NK-92 (cell line): ENCODE data around the gene TTC28.
"Not testable (repeated sequence)": the region's sequence is repeated elsewhere in the genome, so short reads cannot be mapped to it uniquely, and the experiment has no call there.

Experiments
- DNase-seq: peaks from one replicate; lab custom pipeline; 2025; ENCODE audit not compliant: unreplicated experiment; lab: John Stamatoyannopoulos, UW

TTC28 gene

GRCh38 chr22:28116219-28116673, 563.4 kb downstream of the TTC28 start:
- no peak for DNase-seq

- no peak for DNase-seq
These were observed 564.2 kb downstream of the TTC28 start for GRCh38 chr22:28115426-28115825.

- no peak for DNase-seq
These were observed 567.0 kb downstream of the TTC28 start for GRCh38 chr22:28112548-28113043.

GRCh38 chr22:28112190-28112544, 567.5 kb downstream of the TTC28 start:
- no peak for DNase-seq

- DNase-seq, result no peak
These were observed 568.0 kb downstream of the TTC28 start for GRCh38 chr22:28111501-28112189.

- DNase-seq, result no peak
These were observed 570.8 kb downstream of the TTC28 start for GRCh38 chr22:28108851-28109250.

- no peak for DNase-seq
These were observed 573.0 kb downstream of the TTC28 start for GRCh38 chr22:28106617-28107016.

GRCh38 chr22:28105988-28106387, 573.7 kb downstream of the TTC28 start:
- no peak for DNase-seq

GRCh38 chr22:28105413-28105812, 574.2 kb downstream of the TTC28 start:
- DNase-seq, result no peak

- no peak for DNase-seq
These were observed 576.0 kb downstream of the TTC28 start for GRCh38 chr22:28103596-28103995.

GRCh38 chr22:28102151-28102812, 577.4 kb downstream of the TTC28 start:
- no peak for DNase-seq

- no peak for DNase-seq
These were observed 582.0 kb downstream of the TTC28 start for GRCh38 chr22:28097627-28098026.

- no peak for DNase-seq
These were observed 583.5 kb downstream of the TTC28 start for GRCh38 chr22:28096161-28096560.

- DNase-seq, result no peak
These were observed 584.1 kb downstream of the TTC28 start for GRCh38 chr22:28095316-28096095.

GRCh38 chr22:28094771-28095170, 584.9 kb downstream of the TTC28 start:
- no peak for DNase-seq

GRCh38 chr22:28093711-28094110, 585.9 kb downstream of the TTC28 start:
- no peak for DNase-seq

- DNase-seq, result no peak
These were observed 588.2 kb downstream of the TTC28 start for GRCh38 chr22:28091486-28091885.

- DNase-seq, result not testable (repeated sequence)
These were observed 590.1 kb downstream of the TTC28 start for GRCh38 chr22:28089541-28089940.

- no peak for DNase-seq
These were observed 602.5 kb downstream of the TTC28 start for GRCh38 chr22:28077166-28077565.

GRCh38 chr22:28075358-28075981, 604.2 kb downstream of the TTC28 start:
- DNase-seq, result no peak

GRCh38 chr22:28074526-28074925, 605.1 kb downstream of the TTC28 start:
- no peak for DNase-seq
